Trophoblast cell (in vitro differentiated cells and primary cell): ENCODE measurements around the gene CADM2.

ENCODE experiments used
- DNase-seq, 2 donors: peaks; one replicate each; pipeline ENCODE4 v3.0.0-alpha.2; 2016
- H2AFZ ChIP-seq: 2 replicates; pipeline ENCODE4 v1.6.1; 2013; ENCODE audit warnings: low read length, moderate library complexity, mild to moderate bottlenecking; ENCODE audit not compliant: insufficient read depth, poor library complexity
- H2AK5ac ChIP-seq: 2 replicates; pipeline ENCODE4 v1.6.1; 2013; ENCODE audit warnings: mild to moderate bottlenecking, low read length
- H2BK120ac ChIP-seq: 2 replicates; pipeline ENCODE4 v1.6.1; 2013; ENCODE audit warnings: low read length, mild to moderate bottlenecking, moderate library complexity; ENCODE audit not compliant: insufficient read depth, poor library complexity
- H2BK12ac ChIP-seq: 2 replicates; pipeline ENCODE4 v1.6.1; 2013; ENCODE audit warnings: mild to moderate bottlenecking, low read length, moderate library complexity
- H2BK5ac ChIP-seq: 2 replicates; pipeline ENCODE4 v1.6.1; 2013; ENCODE audit warnings: low read length, low read depth, moderate library complexity, mild to moderate bottlenecking; ENCODE audit not compliant: poor library complexity
- H3K14ac ChIP-seq: 2 replicates; pipeline ENCODE4 v1.6.1; 2013; ENCODE audit warnings: mild to moderate bottlenecking, low read length
- H3K18ac ChIP-seq: 2 replicates; pipeline ENCODE4 v1.6.1; 2013; ENCODE audit warnings: mild to moderate bottlenecking, low read length
- H3K23ac ChIP-seq: 2 replicates; pipeline ENCODE4 v1.6.1; 2013; ENCODE audit warnings: low read length
- H3K27ac ChIP-seq: 2 replicates; pipeline ENCODE4 v1.5.1; 2013; ENCODE audit warnings: low read depth, mild to moderate bottlenecking, inconsistent platforms, low read length, moderate library complexity
- H3K27me3 ChIP-seq: 2 replicates; pipeline ENCODE4 v1.6.1; 2013; ENCODE audit warnings: inconsistent platforms, mild to moderate bottlenecking, low read length, moderate library complexity; ENCODE audit not compliant: insufficient read depth
- H3K36me3 ChIP-seq, 2 experiments: 1 replicate in 1 of 2; 2 replicates in 1 of 2; pipeline ENCODE4 v1.6.1; 2013; ENCODE audit warnings: low read length in 2 of 2, mild to moderate bottlenecking in 2 of 2, moderate library complexity in 1 of 2; ENCODE audit not compliant: insufficient read depth in 2 of 2, control insufficient read depth in 1 of 2
- H3K4ac ChIP-seq: 2 replicates; pipeline ENCODE4 v1.6.1; 2013; ENCODE audit warnings: low read depth, mild to moderate bottlenecking, low read length, moderate library complexity
- H3K4me1 ChIP-seq, 2 experiments: 1 replicate in 1 of 2; 2 replicates in 1 of 2; pipeline ENCODE4 v1.6.1; 2013; ENCODE audit warnings: low read length in 2 of 2, mild to moderate bottlenecking in 2 of 2, moderate library complexity in 1 of 2; ENCODE audit not compliant: insufficient read depth in 2 of 2, control insufficient read depth in 1 of 2
- H3K4me2 ChIP-seq: 2 replicates; pipeline ENCODE4 v1.6.1; 2013; ENCODE audit warnings: inconsistent platforms, mild to moderate bottlenecking, low read length, moderate library complexity
- H3K4me3 ChIP-seq: 2 replicates; pipeline ENCODE4 v1.5.1; 2013; ENCODE audit warnings: mild to moderate bottlenecking, low read depth, low read length, inconsistent platforms
- H3K79me1 ChIP-seq: one replicate; pipeline ENCODE4 v1.6.1; 2013; ENCODE audit warnings: low read length
- H3K79me2 ChIP-seq: 2 replicates; pipeline ENCODE4 v1.6.1; 2013; ENCODE audit warnings: low read length, mild to moderate bottlenecking; ENCODE audit not compliant: control insufficient read depth, insufficient read depth, poor library complexity
- H3K9ac ChIP-seq: 2 replicates; pipeline ENCODE4 v1.6.1; 2013; ENCODE audit warnings: mild to moderate bottlenecking, low read length
- H3K9me3 ChIP-seq: 2 replicates; pipeline ENCODE4 v1.6.1; 2013; ENCODE audit warnings: low read depth, mild to moderate bottlenecking, control low read depth, inconsistent platforms, low read length; ENCODE audit not compliant: insufficient read depth
- H4K12ac ChIP-seq: 2 replicates; pipeline ENCODE4 v1.6.1; 2013; ENCODE audit warnings: low read depth, mild to moderate bottlenecking, low read length, moderate library complexity
- H4K8ac ChIP-seq: 2 replicates; pipeline ENCODE4 v1.6.1; 2013; ENCODE audit warnings: low read depth, mild to moderate bottlenecking, low read length, moderate library complexity
- H4K91ac ChIP-seq: one replicate; pipeline ENCODE4 v1.6.1; 2013; ENCODE audit warnings: low read depth, mild to moderate bottlenecking, low read length, moderate library complexity
- WGBS: extraction: QIAGEN DNeasy Blood & Tissue Kit; methylation state at CpG from one replicate; pipeline ENCODE4 v1.1.7; 2013; ENCODE audit warnings: missing lambda C conversion rate; ENCODE audit not compliant: insufficient read length, insufficient coverage; ENCODE audit errors: extremely low coverage; 5-methylcytosine and 5-hydroxymethylcytosine counted together

CADM2 gene

DNA sequence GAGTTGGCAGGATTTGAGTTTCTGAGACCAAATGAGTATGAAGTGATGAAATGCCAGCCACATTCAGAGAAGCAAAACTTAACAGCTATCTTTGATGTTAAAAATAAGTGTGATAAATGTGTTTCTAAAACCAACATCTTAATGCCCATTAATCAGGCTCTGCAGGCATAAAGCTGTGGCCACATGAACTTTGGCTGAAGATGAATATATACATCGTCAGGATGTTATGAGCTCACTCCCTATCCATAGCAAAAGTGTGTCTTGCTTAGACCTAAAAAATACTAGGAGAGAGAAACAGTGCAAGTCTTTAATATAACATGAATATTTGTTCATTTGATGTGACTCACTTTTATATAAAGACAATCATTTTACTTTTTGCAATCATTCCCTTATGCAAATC lies 218.0 kb downstream of the CADM2 start:
- no peak overlapping the region for H4K12ac ChIP-seq
- H2BK120ac ChIP-seq: no peak overlapping the region
- no peak overlapping the region for H4K91ac ChIP-seq
- H2BK5ac ChIP-seq: no peak overlapping the region
- no peaks in the 10 kb centered on the region for H3K27me3 ChIP-seq
- no peak overlapping the region for H3K4me3 ChIP-seq
- H3K27ac ChIP-seq: no peak overlapping the region
- no peaks in the 10 kb centered on the region for H3K9me3 ChIP-seq
- no peak overlapping the region for H3K23ac ChIP-seq
- WGBS: no CpG with 5 or more reads among the region's 1 CpG
- no peak overlapping the region for H2BK12ac ChIP-seq
- H3K79me2 ChIP-seq: no peaks in the 10 kb centered on the region
- H3K4me2 ChIP-seq: no peak overlapping the region
- no peak overlapping the region for H2AK5ac ChIP-seq
- H4K8ac ChIP-seq: no peak overlapping the region
- no peak overlapping the region for H3K14ac ChIP-seq
- no peaks in the 10 kb centered on the region for H3K36me3 ChIP-seq
- no peak overlapping the region for H3K18ac ChIP-seq
- no peak for DNase-seq
- H3K79me1 ChIP-seq: no peaks in the 10 kb centered on the region
- H3K4me1 ChIP-seq: no peaks in the 10 kb centered on the region
- H2AFZ ChIP-seq: no peak overlapping the region
- no peak overlapping the region for H3K4ac ChIP-seq
- no peak overlapping the region for H3K9ac ChIP-seq

DNA sequence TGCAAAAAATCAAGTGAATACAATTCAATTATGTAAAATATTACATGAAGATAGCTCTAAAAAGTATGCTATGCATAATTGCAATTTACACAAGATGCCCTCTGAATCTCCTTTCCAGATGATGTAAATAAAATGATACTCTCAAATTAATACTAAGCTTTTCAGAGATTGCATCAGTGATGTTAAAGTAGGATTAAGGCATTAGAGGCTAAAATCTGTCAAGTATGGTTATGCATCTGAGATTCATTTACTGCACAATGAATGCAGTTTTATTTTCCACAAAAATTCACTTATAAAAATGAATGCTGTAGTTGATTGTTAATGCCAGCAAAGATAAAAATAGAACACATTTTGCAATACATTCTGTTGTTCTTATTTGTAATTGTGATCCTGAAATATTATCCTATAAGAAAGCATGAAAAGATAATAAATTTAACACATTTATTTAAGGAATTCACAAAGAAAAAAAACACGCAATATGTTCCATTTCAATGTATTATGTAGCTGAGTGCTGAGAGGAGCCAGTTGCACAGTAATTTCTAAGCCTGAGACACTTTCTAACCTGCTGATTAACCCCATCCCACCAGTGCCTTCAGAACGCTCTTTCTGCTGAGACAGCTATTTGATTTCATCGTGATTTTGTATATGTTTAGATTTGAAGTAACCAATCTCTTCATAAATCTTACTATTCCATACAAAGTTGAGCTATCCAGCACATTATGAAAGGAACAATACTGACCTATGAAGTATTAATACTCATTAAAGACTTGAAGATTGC lies 224.4 kb downstream of the CADM2 start:
- Histone ChIP-seq H2BK12ac (no peak overlapping the region), H3K4me1 (no peaks in the 10 kb centered on the region), H3K18ac (no peak overlapping the region), H4K12ac (no peak overlapping the region), H3K9ac (no peak overlapping the region), H3K4ac (no peak overlapping the region), H2BK5ac (no peak overlapping the region), H2AK5ac (no peak overlapping the region), H3K27me3 (no peaks in the 10 kb centered on the region), H4K8ac (no peak overlapping the region), H3K23ac (no peak overlapping the region), H3K4me3 (no peak overlapping the region), H2BK120ac (no peak overlapping the region), H2AFZ (no peak overlapping the region), H3K4me2 (no peak overlapping the region), H3K79me2 (no peaks in the 10 kb centered on the region), H3K27ac (no peak overlapping the region), H4K91ac (no peak overlapping the region), H3K14ac (no peak overlapping the region), H3K79me1 (no peaks in the 10 kb centered on the region), H3K9me3 (no peaks in the 10 kb centered on the region), H3K36me3 (no peaks in the 10 kb centered on the region)
- DNase-seq: no peak
- no CpG with 5 or more reads among the region's 3 CpGs for WGBS

DNA sequence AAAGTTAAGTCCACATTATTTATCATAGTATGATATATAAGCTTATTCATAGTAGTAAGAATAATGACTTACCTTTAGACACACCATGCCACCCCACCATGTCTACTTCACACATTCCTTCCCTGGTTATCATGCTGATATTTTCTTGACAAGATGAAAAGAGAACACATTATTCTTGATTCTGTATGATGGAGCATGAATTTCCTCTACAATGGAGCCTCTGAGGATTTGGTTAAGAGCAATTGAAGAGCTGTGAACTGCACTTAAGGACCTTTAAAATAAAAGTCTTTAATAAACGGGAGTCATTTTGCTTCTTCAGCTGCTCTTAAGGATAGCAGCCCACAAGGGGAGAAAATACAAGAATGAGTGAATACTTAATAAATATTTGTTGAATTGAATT lies 226.7 kb downstream of the CADM2 start:
- H2BK120ac ChIP-seq: no peak overlapping the region
- no peak overlapping the region for H3K4me2 ChIP-seq
- no peak overlapping the region for H3K9ac ChIP-seq
- H4K8ac ChIP-seq: no peak overlapping the region
- H2AFZ ChIP-seq: no peak overlapping the region
- H3K9me3 ChIP-seq: no peaks in the 10 kb centered on the region
- H2BK5ac ChIP-seq: no peak overlapping the region
- H3K79me1 ChIP-seq: no peaks in the 10 kb centered on the region
- no peaks in the 10 kb centered on the region for H3K4me1 ChIP-seq
- no peak overlapping the region for H3K14ac ChIP-seq
- WGBS: no CpG with 5 or more reads among the region's 1 CpG
- H2BK12ac ChIP-seq: no peak overlapping the region
- no peak overlapping the region for H4K91ac ChIP-seq
- H3K18ac ChIP-seq: no peak overlapping the region
- H3K79me2 ChIP-seq: no peaks in the 10 kb centered on the region
- no peak overlapping the region for H3K23ac ChIP-seq
- no peak overlapping the region for H2AK5ac ChIP-seq
- H3K4me3 ChIP-seq: no peak overlapping the region
- H3K36me3 ChIP-seq: no peaks in the 10 kb centered on the region
- no peaks in the 10 kb centered on the region for H3K27me3 ChIP-seq
- no peak overlapping the region for H4K12ac ChIP-seq
- H3K27ac ChIP-seq: no peak overlapping the region
- no peak overlapping the region for H3K4ac ChIP-seq
- no peak for DNase-seq

DNA sequence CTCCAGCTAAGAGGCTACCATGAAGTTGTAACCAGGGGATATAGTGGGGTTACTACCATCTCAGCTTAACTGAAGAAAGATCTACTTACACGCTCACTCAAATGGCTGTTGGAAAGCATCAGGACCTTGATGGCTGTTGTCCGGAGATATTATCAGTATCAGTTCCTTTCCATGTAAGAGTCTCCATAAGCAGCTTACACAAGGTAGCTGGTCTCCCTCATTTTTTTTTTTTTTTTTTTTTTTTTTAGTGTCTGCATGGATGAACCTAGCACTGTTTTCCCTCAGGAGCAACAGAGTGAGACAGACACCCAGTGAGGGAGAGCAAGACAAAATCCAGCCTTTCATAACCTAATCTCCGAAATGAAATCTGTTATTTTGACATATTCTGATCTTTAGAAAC lies 230.9 kb downstream of the CADM2 start:
- H3K79me2 ChIP-seq: no peaks in the 10 kb centered on the region
- H3K9ac ChIP-seq: no peak overlapping the region
- H3K79me1 ChIP-seq: no peaks in the 10 kb centered on the region
- no peak overlapping the region for H2BK12ac ChIP-seq
- no peak for DNase-seq
- no peak overlapping the region for H3K14ac ChIP-seq
- H4K91ac ChIP-seq: no peak overlapping the region
- H3K23ac ChIP-seq: no peak overlapping the region
- WGBS: no CpG with 5 or more reads among the region's 3 CpGs
- H3K4me3 ChIP-seq: no peak overlapping the region
- H2AK5ac ChIP-seq: no peak overlapping the region
- no peaks in the 10 kb centered on the region for H3K9me3 ChIP-seq
- no peak overlapping the region for H2BK120ac ChIP-seq
- H2BK5ac ChIP-seq: no peak overlapping the region
- no peak overlapping the region for H2AFZ ChIP-seq
- H3K4me1 ChIP-seq: no peaks in the 10 kb centered on the region
- H3K4ac ChIP-seq: no peak overlapping the region
- H3K4me2 ChIP-seq: no peak overlapping the region
- H3K27me3 ChIP-seq: no peaks in the 10 kb centered on the region
- no peak overlapping the region for H3K27ac ChIP-seq
- no peak overlapping the region for H4K12ac ChIP-seq
- no peak overlapping the region for H4K8ac ChIP-seq
- H3K18ac ChIP-seq: no peak overlapping the region
- no peaks in the 10 kb centered on the region for H3K36me3 ChIP-seq
